SKM-1 (cell line): Measurements from ENCODE around the gene RAB27B.
"Not testable (repeated sequence)": the region's sequence is repeated elsewhere in the genome, so short reads cannot be mapped to it uniquely, and the experiment has no call there.

Source experiments
- DNase-seq: peaks from one replicate; lab custom pipeline; 2025; ENCODE audit not compliant: unreplicated experiment; lab: John Stamatoyannopoulos, UW

Gene RAB27B

GRCh38 chr18:54828281-54828881 is at the start of gene RAB27B:
RAB27B (plus strand) TSS chr18:54828477; CDS start chr18:54877586, 49,109 bp downstream.
- no peak for DNase-seq

- DNase-seq, result no peak
Observed at GRCh38 chr18:54780285-54780861, 47.9 kb upstream of the RAB27B start.

DNA sequence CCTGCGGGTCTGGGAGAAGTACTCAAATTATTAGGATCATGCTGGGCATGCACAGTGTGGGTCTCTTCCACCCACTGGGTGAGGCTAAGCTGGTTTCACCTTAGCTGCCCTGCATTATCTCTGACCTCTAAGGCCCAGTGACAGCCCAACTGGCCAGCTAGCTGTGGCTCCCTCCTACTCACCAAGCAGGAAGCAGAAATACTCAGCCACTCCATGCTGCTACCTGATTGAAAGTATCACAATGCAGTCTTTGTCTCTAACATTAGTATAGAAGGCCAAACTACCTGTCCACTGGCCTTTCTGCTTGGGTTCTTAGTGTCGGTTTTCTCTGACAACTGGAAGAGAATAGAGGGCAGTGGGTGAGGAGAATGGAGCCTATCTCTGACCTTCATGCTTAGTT is 47.3 kb upstream of the RAB27B start:
- no peak for DNase-seq

GRCh38 chr18:54783139-54783538 is 45.1 kb upstream of the RAB27B start:
- no peak for DNase-seq

DNA sequence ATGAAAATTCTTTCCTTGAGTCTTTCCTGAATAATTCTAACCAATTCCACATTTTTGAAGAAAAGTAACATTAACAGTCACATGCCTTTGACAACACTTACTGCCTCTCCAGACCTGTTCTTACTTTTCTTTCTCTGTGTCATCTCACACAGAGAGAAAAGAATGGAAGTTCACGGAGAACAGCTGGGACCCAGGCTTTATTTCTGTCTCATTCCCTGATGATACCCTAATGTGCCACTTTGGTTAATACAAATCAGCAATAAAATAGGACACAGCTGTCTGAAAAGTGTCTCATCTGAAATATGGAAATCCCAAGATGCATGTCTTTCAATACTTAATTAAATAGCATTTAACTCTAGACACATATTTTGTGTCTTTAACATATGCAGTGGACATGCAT is 42.1 kb upstream of the RAB27B start:
- no peak for DNase-seq

GRCh38 chr18:54787121-54787520 is 41.2 kb upstream of the RAB27B start:
- no peak for DNase-seq

GRCh38 chr18:54787616-54788015 is 40.7 kb upstream of the RAB27B start:
- no peak for DNase-seq

DNA sequence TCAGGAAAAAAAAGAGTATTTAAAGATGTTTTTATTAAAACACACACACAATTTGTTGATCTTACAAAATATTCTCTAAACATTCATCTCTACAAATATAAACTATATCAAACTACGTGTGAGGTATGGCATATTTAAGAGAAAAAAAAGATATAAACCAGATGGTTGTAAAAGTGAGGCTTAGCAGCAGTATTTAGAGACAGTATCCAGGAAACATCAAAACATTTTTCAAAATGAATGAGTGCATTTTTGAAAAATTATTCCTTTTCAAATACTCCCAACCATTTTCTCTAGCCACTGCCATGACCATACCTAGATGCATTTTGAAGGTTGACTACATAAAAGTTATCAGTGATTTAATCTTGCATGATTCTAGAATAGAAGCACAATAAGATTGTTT is 38.2 kb upstream of the RAB27B start:
- DNase-seq, result no peak

DNA sequence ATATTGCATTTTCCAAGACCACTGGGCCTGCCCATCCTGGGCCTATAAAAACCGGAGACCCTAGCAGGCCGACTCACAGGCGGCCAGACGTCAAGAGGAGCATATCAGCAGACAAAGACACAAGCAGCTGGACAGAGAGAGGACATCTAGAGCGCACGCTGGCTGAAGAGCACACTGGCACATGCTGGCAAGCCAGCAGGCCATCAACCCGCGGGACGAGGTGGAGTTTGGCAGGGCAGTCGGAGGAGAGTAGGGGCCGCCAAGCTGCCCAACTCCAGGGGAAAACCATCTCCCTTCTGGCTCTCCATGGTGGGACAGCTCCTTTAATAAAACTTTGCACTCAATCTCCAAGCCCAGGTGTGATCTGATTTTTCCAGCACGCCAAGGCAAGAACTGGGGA is 36.6 kb upstream of the RAB27B start:
- DNase-seq, result no peak

DNA sequence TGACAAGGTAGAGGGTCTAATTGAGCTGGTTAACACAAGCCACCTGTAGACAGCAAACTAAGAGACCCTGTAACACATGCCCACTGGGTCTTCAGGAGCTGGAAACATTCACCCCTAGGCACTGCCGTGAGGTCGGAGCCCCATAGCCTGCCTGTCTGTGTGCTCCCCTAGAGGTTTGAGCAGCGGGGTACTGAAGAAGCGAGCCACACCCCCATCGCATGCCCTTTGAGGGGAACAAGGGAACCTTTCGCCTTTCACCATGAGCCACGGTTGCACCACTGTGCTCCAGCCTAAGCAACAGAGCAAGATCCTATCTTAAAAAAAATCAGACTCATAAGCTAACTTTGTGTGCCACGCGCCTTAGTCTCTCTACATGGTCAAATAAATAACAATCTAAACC is 36.2 kb upstream of the RAB27B start:
- DNase-seq, result no peak

GRCh38 chr18:54794823-54795222 is 33.5 kb upstream of the RAB27B start:
- no peak for DNase-seq

GRCh38 chr18:54798186-54798585 is 30.1 kb upstream of the RAB27B start:
- DNase-seq, result no peak

GRCh38 chr18:54801374-54801773 is 26.9 kb upstream of the RAB27B start:
- no peak for DNase-seq

GRCh38 chr18:54802178-54802577 is 26.1 kb upstream of the RAB27B start:
- DNase-seq, result no peak

GRCh38 chr18:54802686-54803395 is 25.4 kb upstream of the RAB27B start:
- no peak for DNase-seq

DNA sequence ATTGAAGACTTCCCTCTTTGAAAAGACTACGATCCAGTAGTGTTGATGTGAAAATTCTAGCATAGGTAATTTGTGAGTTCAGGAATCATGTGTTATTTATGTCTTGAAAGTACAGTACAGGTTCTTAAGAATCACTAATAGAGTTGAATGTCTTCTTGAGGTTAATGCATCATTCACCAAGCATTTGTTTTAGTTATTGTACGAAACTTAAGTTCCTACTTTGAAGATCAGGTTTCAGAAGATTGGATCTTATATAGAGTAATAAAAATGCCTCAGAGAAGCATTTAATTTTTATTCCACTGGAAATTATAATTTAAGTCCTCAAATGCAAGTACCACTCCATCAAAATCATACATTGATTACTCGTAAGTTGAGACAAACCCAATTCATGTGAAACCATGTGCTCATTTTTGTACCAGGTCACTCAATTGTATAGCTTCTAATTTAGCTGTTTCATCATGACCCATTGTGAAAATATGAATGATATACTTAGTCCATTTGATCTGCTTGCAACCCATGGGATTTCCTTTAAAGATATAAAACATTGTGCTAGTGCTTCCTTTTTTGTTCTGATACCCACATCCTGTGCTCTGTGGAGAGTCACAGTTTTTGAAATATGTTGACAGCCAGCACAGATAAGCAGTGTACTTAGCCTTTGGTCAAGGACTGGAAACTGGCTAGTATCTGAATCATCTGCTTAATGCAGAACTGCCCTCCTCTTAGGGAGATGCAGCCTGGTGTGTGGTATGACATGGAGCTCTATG is 22.5 kb upstream of the RAB27B start:
- DNase-seq, result no peak

DNA sequence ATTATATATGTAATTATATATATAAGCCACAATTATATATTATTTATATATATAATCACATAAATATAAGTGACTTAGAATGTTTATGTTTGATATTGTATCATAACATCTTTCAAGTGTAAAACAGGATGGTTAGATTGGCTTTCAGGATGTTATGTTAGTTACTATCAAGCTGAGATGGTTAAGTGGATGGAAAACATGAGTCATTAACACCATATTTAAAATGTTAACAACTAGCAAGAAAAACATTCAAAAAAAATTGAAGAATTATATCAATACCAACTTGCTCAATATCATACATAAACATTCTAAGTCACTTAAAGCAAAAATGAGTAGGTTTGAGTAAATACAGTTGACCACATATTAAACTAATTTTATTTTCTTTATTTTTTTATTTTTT is 21.8 kb upstream of the RAB27B start:
- no peak for DNase-seq

DNA sequence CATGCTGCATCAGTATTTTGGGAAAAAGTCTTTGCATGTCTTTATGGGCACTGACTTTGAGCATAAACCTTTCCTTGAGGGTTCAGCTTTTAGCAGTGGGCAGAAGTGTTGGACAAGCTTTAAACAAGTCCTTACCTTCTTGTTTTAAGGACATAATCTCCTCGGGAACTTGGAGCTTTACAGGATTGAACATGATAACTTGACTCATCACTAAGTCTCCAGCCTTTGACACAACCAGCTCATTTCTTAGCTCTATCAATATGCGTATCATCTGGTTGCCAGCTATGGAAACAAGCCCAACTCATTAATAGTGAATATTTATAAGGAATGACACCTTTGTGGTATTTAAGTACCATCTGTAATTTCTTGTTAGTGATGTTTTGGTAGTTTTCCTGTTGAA is 21.0 kb upstream of the RAB27B start:
- no peak for DNase-seq

- not testable (repeated sequence) for DNase-seq
Observed at GRCh38 chr18:54810662-54811061, 17.6 kb upstream of the RAB27B start.

DNA sequence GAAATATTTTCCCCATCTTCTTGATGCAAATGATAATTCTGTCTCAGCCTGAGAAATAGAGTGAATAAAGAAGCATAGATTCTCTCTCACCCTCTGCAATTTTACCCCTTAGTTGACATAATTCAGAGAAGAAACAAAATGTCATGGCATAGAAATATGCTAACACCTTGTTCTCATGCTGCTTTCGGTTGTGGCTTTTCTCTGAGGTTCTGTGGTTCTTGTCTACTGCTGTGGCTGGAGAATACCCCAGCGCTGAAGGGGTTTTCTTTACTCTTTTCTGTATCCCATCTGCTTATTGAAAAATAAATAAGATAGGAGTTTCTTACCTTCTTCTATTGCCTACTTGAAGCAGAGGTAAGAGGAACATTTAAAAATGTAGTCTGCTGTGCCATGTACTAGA is 15.4 kb upstream of the RAB27B start:
- DNase-seq, result no peak

DNA sequence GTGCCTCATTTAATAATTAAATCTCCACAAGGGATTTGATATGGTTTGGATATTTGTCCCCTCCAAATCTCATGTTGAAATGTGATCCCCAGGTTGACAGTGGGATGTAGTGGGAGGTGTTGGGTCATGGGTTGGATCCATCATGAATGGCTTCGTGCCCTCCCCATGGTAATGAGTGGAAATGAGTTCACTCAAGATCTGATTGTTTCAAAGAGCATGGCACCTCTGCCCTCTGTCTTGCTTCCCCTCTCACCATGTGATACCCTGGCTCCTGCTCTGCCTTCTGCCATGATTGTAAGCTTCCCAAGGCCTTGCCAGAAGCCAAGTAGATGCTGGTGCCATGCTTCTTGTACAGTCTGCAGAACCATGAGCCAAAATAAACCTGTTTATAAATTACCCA is 15.0 kb upstream of the RAB27B start:
- no peak for DNase-seq
